A549 (cell line): ENCODE results near the gene MAD1L1. TPM values are rescaled to one million over a fixed set of nuclear protein-coding genes. Genes with fewer than 3 reads are reported as not detected.
A peak's percentile ranks its signal among the peaks of the same experiment; 100 is the strongest.

ENCODE experiments used
- ATAC-seq, 2 experiments: fragments of 200-7000 bp in 1 of 2; fragments of >200 bp in 1 of 2; cut with Nextera tagmentation in 1 of 2; cut with Tn5 transposase in 1 of 2; 3 replicates each; pipeline versions ENCODE4 v1.8.0 to v1.9.1; 2018 to 2020; ENCODE audit warnings: mild to moderate bottlenecking in 1 of 2, moderate library complexity in 1 of 2
- CTCF ChIA-PET: fragments of 300-600 bp; sonication (Branson Sonifier 250); formaldehyde crosslinking; extraction: SDS; loops from one replicate; lab custom pipeline; 2021; ENCODE audit warnings: antibody characterized with exemption, inconsistent platforms; lab: Yijun Ruan, JAX
- POLR2A ChIA-PET: fragments of 350-600 bp; formaldehyde crosslinking; extraction: SDS; loops from one replicate; lab custom pipeline; 2021; ENCODE audit warnings: antibody characterized with exemption, inconsistent platforms; lab: Yijun Ruan, JAX
- DNase-seq, 2 experiments: peaks; one replicate each; pipeline versions ENCODE4 v3.0.0 to v3.0.0-alpha.2; 2011 to 2016; ENCODE audit warnings: low read depth in 1 of 2, low spot score in 1 of 2
- FAIRE-seq: peaks from 2 replicates; lab custom pipeline; 2011; peaks lifted over from hg19 to GRCh38; lab: Jason Lieb, UNC
- H3K27ac ChIP-seq, 2 experiments: fragments of >200 bp; sonication (Bioruptor Twin); formaldehyde crosslinking; 3 replicates each; pipeline ENCODE4 v1.5.1; 2016 to 2017
- H3K4me1 ChIP-seq: fragments of >200 bp; sonication (Bioruptor Twin); formaldehyde crosslinking; 3 replicates; pipeline ENCODE4 v1.6.1; 2016
- H3K4me2 ChIP-seq: fragments of >200 bp; sonication (Bioruptor Twin); formaldehyde crosslinking; 3 replicates; pipeline ENCODE4 v1.6.1; 2016
- H3K4me3 ChIP-seq: fragments of >200 bp; sonication (Bioruptor Twin); formaldehyde crosslinking; 3 replicates; pipeline ENCODE4 v1.5.1; 2016
- H3K9me3 ChIP-seq: fragments of >200 bp; sonication (Bioruptor Twin); formaldehyde crosslinking; 3 replicates; pipeline ENCODE4 v1.6.1; 2016
- CBX2 ChIP-seq: fragments of 200-600 bp; sonication (generic); IDR thresholded peaks from 2 replicates; pipeline ENCODE4 v1.6.1; 2016; ENCODE audit warnings: low read depth, mild to moderate bottlenecking, borderline replicate concordance
- CBX8 ChIP-seq: fragments of 200-600 bp; sonication (generic); IDR thresholded peaks from 2 replicates; pipeline ENCODE4 v1.6.1; 2016
- CEBPB ChIP-seq, 2 experiments: fragments of >200 bp in 1 of 2; sonication (Bioruptor Twin) in 1 of 2; formaldehyde crosslinking in 1 of 2; IDR thresholded peaks; 2 replicates each; pipeline ENCODE4 v1.6.1; 2012 to 2016
- CHD2 ChIP-seq: fragments of 150-350 bp; IDR thresholded peaks from 2 replicates; pipeline ENCODE4 v1.6.1; 2014; ENCODE audit warnings: low read length; ENCODE audit not compliant: partially characterized antibody
- FOSB ChIP-seq: fragments of 250-450 bp; sonication (Bioruptor Pico); IDR thresholded peaks from 2 replicates; pipeline ENCODE4 v1.5.0; 2020; ENCODE audit warnings: mild to moderate bottlenecking, moderate library complexity
- FOSL2 ChIP-seq, 2 experiments: fragments of 450-650 bp in 1 of 2; fragments of >200 bp in 1 of 2; sonication (Bioruptor Twin) in 1 of 2; formaldehyde crosslinking; IDR thresholded peaks; 2 replicates each; pipeline versions ENCODE4 v1.5.0 to v1.6.1; 2016 to 2020; ENCODE audit warnings: mild to moderate bottlenecking in 1 of 2, moderate library complexity in 1 of 2
- FOXS1 ChIP-seq: fragments of 250-450 bp; sonication (Bioruptor Pico); IDR thresholded peaks from 2 replicates; pipeline ENCODE4 v1.5.0; 2020; ENCODE audit warnings: mild to moderate bottlenecking, moderate library complexity
- HOXA7 ChIP-seq: fragments of 250-450 bp; sonication (Bioruptor Pico); IDR thresholded peaks from 2 replicates; pipeline ENCODE4 v1.5.0; 2020; ENCODE audit warnings: mild to moderate bottlenecking, moderate library complexity
- HOXB13 ChIP-seq: fragments of 250-450 bp; sonication (Bioruptor Pico); IDR thresholded peaks from 2 replicates; pipeline ENCODE4 v1.5.0; 2020; ENCODE audit warnings: low read depth, mild to moderate bottlenecking, moderate library complexity
- JUNB ChIP-seq: fragments of >200 bp; sonication (Bioruptor Twin); formaldehyde crosslinking; IDR thresholded peaks from 2 replicates; pipeline ENCODE4 v1.6.1; 2016
- MAX ChIP-seq: IDR thresholded peaks from 2 replicates; pipeline ENCODE4 v1.6.1; 2012
- MYC ChIP-seq: IDR thresholded peaks from 2 replicates; pipeline ENCODE4 v1.6.1; 2012; ENCODE audit warnings: mild to moderate bottlenecking, inconsistent platforms, low read length, improper control_type of control experiment, borderline replicate concordance
- POLR2A ChIP-seq: IDR thresholded peaks from 2 replicates; pipeline ENCODE4 v1.6.1; 2012; ENCODE audit warnings: mild to moderate bottlenecking, low read length
- POLR2AphosphoS2 ChIP-seq: conservative IDR thresholded peaks from 2 replicates; pipeline ENCODE4 v1.6.1; 2012; ENCODE audit warnings: low read length, improper control_type of control experiment, inconsistent platforms
- RARB ChIP-seq: fragments of 250-450 bp; sonication (Bioruptor Pico); IDR thresholded peaks from 2 replicates; pipeline ENCODE4 v1.8.0; 2021; ENCODE audit warnings: mild to moderate bottlenecking, moderate library complexity
- REST ChIP-seq: fragments of 200-600 bp; sonication (generic); IDR thresholded peaks from 2 replicates; pipeline ENCODE4 v1.6.1; 2016; ENCODE audit warnings: antibody characterized with exemption, mild to moderate bottlenecking, moderate library complexity
- SMC3 ChIP-seq: fragments of >200 bp; sonication (Bioruptor Twin); formaldehyde crosslinking; IDR thresholded peaks from 3 replicates; pipeline ENCODE4 v1.6.1; 2018; ENCODE audit warnings: inconsistent platforms
- TFCP2L1 ChIP-seq: fragments of 250-450 bp; sonication (Bioruptor Pico); IDR thresholded peaks from 2 replicates; pipeline ENCODE4 v1.5.0; 2021; ENCODE audit warnings: mild to moderate bottlenecking
- ZC3H11A ChIP-seq: fragments of 450-650 bp; IDR thresholded peaks from 2 replicates; pipeline ENCODE4 v1.6.1; 2014; ENCODE audit warnings: antibody characterized with exemption, mild to moderate bottlenecking
- ZFP36 ChIP-seq: fragments of 450-650 bp; IDR thresholded peaks from 2 replicates; pipeline ENCODE4 v1.6.1; 2014; ENCODE audit warnings: borderline replicate concordance; ENCODE audit not compliant: partially characterized antibody
- ZNF302 ChIP-seq: fragments of 250-450 bp; sonication (Bioruptor Pico); IDR thresholded peaks from 2 replicates; pipeline ENCODE4 v1.9.0; 2021; ENCODE audit warnings: inconsistent platforms, mild to moderate bottlenecking, moderate library complexity
- ZSCAN20 ChIP-seq: fragments of 250-450 bp; sonication (Bioruptor Pico); IDR thresholded peaks from 2 replicates; pipeline ENCODE4 v1.8.0; 2022; ENCODE audit warnings: mild to moderate bottlenecking, moderate library complexity
- WGBS: methylation state at CpG from one replicate; pipeline ENCODE4 v1.1.6; 2017; ENCODE audit errors: missing lambda C conversion rate; 5-methylcytosine and 5-hydroxymethylcytosine counted together
- polyA plus RNA-seq, 4 experiments: library from polyadenylated mRNA; depleted of rRNA in 3 of 4; stranded (reverse); fragments of >200 nt; fragmentation: RNase III in 1 of 4; extraction: RNeasy Plus Mini Kit Qiagen cat#74134 plus additional on column Dnase treatment in 1 of 4; gene quantifications; 2 replicates in 3 of 4; 3 replicates in 1 of 4; pipeline ENCODE4 v1.2.3, GENCODE V29; 2011 to 2017

MAD1L1 gene
- polyA plus RNA-seq, 2 of the 4 experiments (the other 2 are of a cell fraction) = 13.6 to 16.6 TPM

GRCh38 chr7:1886361-1887064 lies 346.2 kb downstream of the MAD1L1 start:
- Histone ChIP-seq H3K4me3 (no peak overlapping the region), H3K9me3 (no peaks in the 10 kb centered on the region), H3K4me1 (peaks cover 15% of the 10 kb centered on the region)
- FAIRE-seq = no peak
- 88% methylated on average over 19 of the region's 19 CpGs for WGBS
- CTCF ChIA-PET = no interaction called here
- TF ChIP-seq CBX2 (no peak), TFCP2L1 (no peak), FOSL2 (IDR thresholded peaks at IDR 0.05) (no peak), FOSL2 (CRISPR knock-in tag; IDR thresholded peaks at IDR 0.05) (no peak), POLR2AphosphoS2 (no peak), ZNF302 (CRISPR knock-in tag) (no peak), JUNB (no peak), POLR2A (no peak)
- TF ChIP-seq, all 56 proteins: peak for 0
- DNase-seq = no peak
- Histone ChIP-seq H3K27ac (no peak overlapping the region), H3K4me2 (no peak overlapping the region)
- POLR2A ChIA-PET = no interaction called here
- no peak for ATAC-seq

GRCh38 chr7:1885465-1886226 lies 347.1 kb downstream of the MAD1L1 start:
- Histone ChIP-seq H3K4me3 (no peak overlapping the region), H3K9me3 (no peaks in the 10 kb centered on the region), H3K4me2 (no peak overlapping the region), H3K4me1 (peaks cover 15% of the 10 kb centered on the region), H3K27ac (no peak overlapping the region)
- FAIRE-seq = no peak
- 87% methylated on average over 17 of the region's 28 CpGs for WGBS
- POLR2A ChIA-PET = no interaction called here
- ATAC-seq = no peak
- no peak for DNase-seq
- CTCF ChIA-PET = interaction anchor here (1.0 kb wide), 1 partner anchor 8 kb away, joined by 3 read pairs; no protein-coding TSS in a partner anchor
- TF ChIP-seq RARB (CRISPR knock-in tag) (no peak), ZC3H11A (no peak), CBX8 (no peak), FOXS1 (CRISPR knock-in tag) (no peak)
- TF ChIP-seq, all 56 proteins: peak for 0

DNA sequence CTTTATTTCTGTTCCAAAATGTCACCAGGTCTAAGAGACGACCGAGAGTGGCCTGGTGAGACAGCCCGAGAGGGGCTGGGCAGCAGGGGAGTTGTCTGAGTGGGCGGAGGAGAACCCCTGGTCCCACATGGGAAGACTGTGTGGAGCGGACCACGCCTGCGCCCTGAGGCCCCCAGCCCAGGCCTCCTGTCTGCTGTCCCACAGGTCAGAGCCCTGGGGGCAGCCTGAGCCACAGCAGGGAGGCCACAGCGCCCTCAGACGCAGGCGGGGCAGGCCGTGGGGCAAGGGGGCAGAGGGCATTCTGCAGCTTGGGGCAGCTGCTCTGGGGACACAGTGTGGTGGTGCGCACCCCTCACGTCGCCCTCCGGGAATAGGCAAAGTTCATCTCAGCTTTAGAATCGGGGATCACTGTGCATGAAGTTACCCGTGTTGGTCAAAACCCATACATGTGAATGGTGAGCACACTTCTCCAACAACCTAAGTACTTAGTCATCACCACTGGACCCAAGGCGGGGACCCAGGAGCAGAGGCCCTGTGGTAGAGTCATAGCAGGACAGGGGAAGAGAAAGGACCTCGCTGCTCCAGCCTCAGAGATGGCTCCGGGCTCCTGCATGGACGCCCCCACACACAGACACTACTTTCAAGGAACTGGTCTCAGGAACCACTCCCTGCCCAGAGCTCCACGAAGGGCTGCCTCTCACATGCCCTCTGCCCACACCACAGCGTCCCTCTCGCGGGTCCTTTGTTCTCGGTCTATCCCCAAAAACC lies 348.0 kb downstream of the MAD1L1 start:
- no peak for DNase-seq
- peaks cover 15% of the 10 kb centered on the region for H3K4me1 ChIP-seq
- CTCF ChIA-PET = interaction anchor here (0.6 to 1.0 kb wide), 2 partner anchors 9 to 21 kb away, joined by 3 read pairs; no protein-coding TSS in a partner anchor
- no peak for FAIRE-seq
- peak overlapping the region in 1 of 2 experiments; percentile 73; a peak in 1 of 6 replicates for H3K27ac ChIP-seq
- POLR2A ChIA-PET = no interaction called here
- TF ChIP-seq ZFP36 = no peak
- no peaks in the 10 kb centered on the region for H3K9me3 ChIP-seq
- ATAC-seq = no peak
- 90% methylated on average over 23 of the region's 26 CpGs for WGBS
- H3K4me2 ChIP-seq = no peak overlapping the region
- H3K4me3 ChIP-seq = no peak overlapping the region

DNA sequence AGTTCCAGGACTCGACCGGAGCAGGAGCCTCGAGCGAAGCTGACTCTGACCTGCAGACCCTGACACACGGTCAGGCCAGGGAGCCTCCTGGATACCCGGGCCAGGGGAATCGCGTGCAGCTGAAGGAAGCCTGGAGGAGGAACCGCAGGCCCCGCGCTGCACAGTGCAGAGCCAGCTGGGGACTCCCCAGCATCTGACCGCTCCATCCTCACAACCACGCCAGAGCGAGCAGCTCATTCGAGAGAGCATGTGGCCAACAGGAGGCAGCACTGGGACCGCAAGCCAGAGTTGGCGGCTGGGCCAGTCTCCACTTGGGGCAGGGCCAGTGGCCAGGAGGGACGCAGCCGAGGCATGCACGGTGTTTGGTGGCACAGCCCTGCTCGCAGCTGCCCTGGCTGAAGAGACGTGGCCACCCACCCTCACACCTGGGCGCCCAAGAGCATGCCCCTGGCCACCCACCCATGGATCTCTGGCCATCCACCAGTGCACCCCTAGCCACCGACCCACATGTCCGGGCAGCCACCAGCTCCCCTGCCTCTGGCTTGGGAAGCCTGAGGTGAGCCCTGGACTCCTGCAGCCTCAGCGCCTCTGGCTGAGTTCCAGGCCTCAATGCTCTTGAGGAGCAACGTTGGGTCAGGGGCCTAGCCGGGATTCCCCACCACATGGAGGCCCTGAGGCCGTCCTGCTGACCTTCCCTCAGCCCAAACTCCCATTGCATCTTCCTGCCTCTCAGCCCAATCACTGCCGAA lies 348.7 kb downstream of the MAD1L1 start:
- no peak for FAIRE-seq
- Histone ChIP-seq H3K4me1 (peaks cover 15% of the 10 kb centered on the region), H3K4me3 (no peak overlapping the region), H3K9me3 (no peaks in the 10 kb centered on the region), H3K27ac (peak overlapping the region in 1 of 2 experiments; percentile 73; a peak in 2 of 6 replicates), H3K4me2 (no peak overlapping the region; the same call in 2 of the 3 replicates)
- ChIA-PET CTCF (interaction anchor here (0.6 to 1.1 kb wide), 3 partner anchors 10 to 22 kb away, joined by 3 read pairs; no protein-coding TSS in a partner anchor), POLR2A (no interaction called here)
- 85% methylated on average over 25 of the region's 30 CpGs for WGBS
- DNase-seq = peak in 1 of 2 experiments; percentile 13
- ATAC-seq = peak in 1 of 2 experiments; percentile 60; a peak in 3 of 6 replicates
- no peak for TF ChIP-seq MAX
- no peak for TF ChIP-seq ZSCAN20
- TF ChIP-seq MYC = no peak
- no peak for TF ChIP-seq CEBPB (IDR thresholded peaks at IDR 0.05)
- TF ChIP-seq HOXA7 (CRISPR knock-in tag) = no peak
- no peak for TF ChIP-seq CHD2
- no peak for TF ChIP-seq FOSB
- no peak for TF ChIP-seq HOXB13
- TF ChIP-seq REST = no peak
- no peak for TF ChIP-seq POLR2AphosphoS2
- TF ChIP-seq CBX8 = no peak
- TF ChIP-seq SMC3 = no peak
